MM.1S (cell line): ENCODE results near the gene GUCD1.
A peak's percentile ranks its signal among the peaks of the same experiment; 100 is the strongest.
"Not testable (repeated sequence)": the region's sequence is repeated elsewhere in the genome, so short reads cannot be mapped to it uniquely, and the experiment has no call there.

Source experiments
- DNase-seq: peaks from one replicate; pipeline ENCODE4 v3.0.0-alpha.2; 2015
- H2AFZ ChIP-seq: fragments of 300-600 bp; sonication (generic); 2 replicates; pipeline ENCODE4 v1.6.0; 2016; ENCODE audit warnings: antibody characterized with exemption, low read length
- H3F3A ChIP-seq: fragments of 300-600 bp; sonication (generic); 2 replicates; pipeline ENCODE4 v1.6.1; 2016; ENCODE audit warnings: mild to moderate bottlenecking, antibody characterized with exemption, low read length, moderate library complexity, mixed read lengths; ENCODE audit not compliant: insufficient read depth
- H3K27ac ChIP-seq: fragments of 300-600 bp; sonication (generic); 2 replicates; pipeline ENCODE4 v1.5.1; 2016; ENCODE audit warnings: mild to moderate bottlenecking, low read length
- H3K27me3 ChIP-seq: fragments of 300-600 bp; sonication (generic); replicated peaks from 2 replicates; pipeline ENCODE4 v1.6.0; 2016; ENCODE audit warnings: low read length; ENCODE audit not compliant: insufficient read depth
- H3K36me3 ChIP-seq: fragments of 300-600 bp; sonication (generic); replicated peaks from 2 replicates; pipeline ENCODE4 v1.6.1; 2016; ENCODE audit warnings: mild to moderate bottlenecking, low read length, mixed read lengths; ENCODE audit not compliant: insufficient read depth
- H3K4me1 ChIP-seq: fragments of 300-600 bp; sonication (generic); 2 replicates; pipeline ENCODE4 v1.6.1; 2016; ENCODE audit warnings: low read length, mixed read lengths
- H3K4me2 ChIP-seq: fragments of 300-600 bp; sonication (generic); 2 replicates; pipeline ENCODE4 v1.6.0; 2016; ENCODE audit warnings: low read depth, low read length
- H3K4me3 ChIP-seq: fragments of 300-600 bp; sonication (generic); 2 replicates; pipeline ENCODE4 v1.5.1; 2016; ENCODE audit warnings: low read length, mixed read lengths
- H3K79me2 ChIP-seq: fragments of 300-600 bp; sonication (generic); 2 replicates; pipeline ENCODE4 v1.6.1; 2016; ENCODE audit warnings: mixed run types, low read length, mixed read lengths
- H3K9ac ChIP-seq: fragments of 300-600 bp; sonication (generic); 2 replicates; pipeline ENCODE4 v1.6.1; 2016; ENCODE audit warnings: low read length, mixed read lengths
- H3K9me2 ChIP-seq: fragments of 300-600 bp; sonication (generic); replicated peaks from 2 replicates; pipeline ENCODE4 v1.6.1; 2016; ENCODE audit warnings: mild to moderate bottlenecking, low read length, mixed read lengths; ENCODE audit not compliant: insufficient read depth
- H3K9me3 ChIP-seq: fragments of 300-600 bp; sonication (generic); replicated peaks from 2 replicates; pipeline ENCODE4 v1.6.1; 2016; ENCODE audit warnings: mild to moderate bottlenecking, low read length, mixed read lengths; ENCODE audit not compliant: insufficient read depth
- H4K20me1 ChIP-seq: fragments of 300-600 bp; sonication (generic); 2 replicates; pipeline ENCODE4 v1.6.1; 2016; ENCODE audit warnings: mild to moderate bottlenecking, low read length, moderate library complexity, mixed read lengths; ENCODE audit not compliant: insufficient read depth
- EZH2 ChIP-seq: fragments of 300-600 bp; sonication (generic); optimal IDR thresholded peaks from 2 replicates; pipeline ENCODE3; 2017; ENCODE audit warnings: low read depth, mild to moderate bottlenecking, antibody characterized with exemption, low read length, mixed read lengths
- EZH2phosphoT487 ChIP-seq: fragments of 300-600 bp; sonication (generic); IDR thresholded peaks from 2 replicates; pipeline ENCODE4 v1.6.1; 2018; ENCODE audit warnings: antibody characterized with exemption, low read length
- TF ChIP-seq, protein P1 (sequence below): fragments of 300-600 bp; sonication (generic); IDR thresholded peaks from 2 replicates; pipeline ENCODE4 v1.5.1; 2016; ENCODE audit warnings: antibody characterized with exemption, low read length, mixed read lengths

The GUCD1 gene

DNA sequence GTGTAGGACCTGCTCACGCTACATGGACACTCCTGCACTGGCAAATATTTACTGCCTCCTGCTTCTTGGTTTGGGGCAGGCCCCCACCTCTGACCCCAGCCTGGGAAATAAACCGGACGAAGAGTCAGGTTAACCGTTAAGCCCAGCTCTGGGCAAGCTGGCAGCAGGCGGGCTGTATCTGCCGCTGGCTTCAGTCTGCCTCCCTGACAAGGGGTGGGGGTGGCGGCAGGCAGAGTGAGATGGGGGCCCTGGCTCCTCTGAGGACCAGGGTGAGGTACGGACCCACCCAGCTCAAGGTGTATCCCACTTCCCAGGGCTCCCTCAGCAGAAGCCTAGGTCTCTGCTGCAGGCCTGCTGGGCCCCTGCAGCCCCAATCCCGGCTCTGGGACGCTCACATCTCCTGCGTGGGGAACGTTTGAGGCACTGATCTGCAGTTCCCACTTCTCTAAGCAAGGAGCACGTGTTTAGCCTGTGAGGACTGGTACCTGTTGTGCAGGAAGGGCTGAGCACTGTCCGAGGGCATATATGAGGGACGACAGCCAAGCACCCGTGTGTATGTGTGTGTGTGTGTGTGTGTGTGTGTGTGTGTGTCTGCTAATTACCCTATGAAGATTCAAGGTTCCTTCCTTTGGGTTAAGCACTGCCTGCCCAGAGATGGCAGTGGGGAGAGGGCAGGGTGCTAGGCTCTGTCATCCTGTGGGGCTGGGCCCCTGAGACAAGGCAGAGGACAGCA is 39.1 kb upstream of the GUCD1 start:
- TF ChIP-seq EZH2: no peak
- TF ChIP-seq EZH2phosphoT487: no peak
- TF ChIP-seq, protein P1, sequence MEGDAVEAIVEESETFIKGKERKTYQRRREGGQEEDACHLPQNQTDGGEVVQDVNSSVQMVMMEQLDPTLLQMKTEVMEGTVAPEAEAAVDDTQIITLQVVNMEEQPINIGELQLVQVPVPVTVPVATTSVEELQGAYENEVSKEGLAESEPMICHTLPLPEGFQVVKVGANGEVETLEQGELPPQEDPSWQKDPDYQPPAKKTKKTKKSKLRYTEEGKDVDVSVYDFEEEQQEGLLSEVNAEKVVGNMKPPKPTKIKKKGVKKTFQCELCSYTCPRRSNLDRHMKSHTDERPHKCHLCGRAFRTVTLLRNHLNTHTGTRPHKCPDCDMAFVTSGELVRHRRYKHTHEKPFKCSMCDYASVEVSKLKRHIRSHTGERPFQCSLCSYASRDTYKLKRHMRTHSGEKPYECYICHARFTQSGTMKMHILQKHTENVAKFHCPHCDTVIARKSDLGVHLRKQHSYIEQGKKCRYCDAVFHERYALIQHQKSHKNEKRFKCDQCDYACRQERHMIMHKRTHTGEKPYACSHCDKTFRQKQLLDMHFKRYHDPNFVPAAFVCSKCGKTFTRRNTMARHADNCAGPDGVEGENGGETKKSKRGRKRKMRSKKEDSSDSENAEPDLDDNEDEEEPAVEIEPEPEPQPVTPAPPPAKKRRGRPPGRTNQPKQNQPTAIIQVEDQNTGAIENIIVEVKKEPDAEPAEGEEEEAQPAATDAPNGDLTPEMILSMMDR: no peak
- Histone ChIP-seq H2AFZ (no peak overlapping the region), H3K9ac (no peak overlapping the region), H3K27me3 (no peaks in the 10 kb centered on the region), H3F3A (no peaks in the 10 kb centered on the region), H3K27ac (no peak overlapping the region), H3K4me3 (no peak overlapping the region), H3K9me2 (no peaks in the 10 kb centered on the region), H3K4me1 (no peaks in the 10 kb centered on the region), H3K79me2 (no peaks in the 10 kb centered on the region), H4K20me1 (no peaks in the 10 kb centered on the region), H3K9me3 (no peaks in the 10 kb centered on the region), H3K4me2 (no peak overlapping the region), H3K36me3 (no peaks in the 10 kb centered on the region)
- DNase-seq: no peak

DNA sequence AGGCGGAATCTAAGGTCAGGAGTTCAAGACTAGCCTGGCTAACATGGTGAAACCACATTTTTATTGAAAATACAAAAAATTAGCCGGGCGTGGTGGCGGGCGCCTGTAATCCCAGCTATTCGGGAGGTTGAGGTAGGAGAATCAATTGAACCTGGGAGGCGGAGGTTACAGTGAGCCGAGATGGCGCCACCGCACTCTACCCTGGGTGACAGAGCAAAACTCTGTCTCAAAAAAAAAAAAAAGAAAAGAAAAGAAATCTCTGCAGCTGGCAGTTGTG is 38.6 kb upstream of the GUCD1 start:
- not testable (repeated sequence) for H3K4me1 ChIP-seq, H3K79me2 ChIP-seq, H3K9me3 ChIP-seq, H3K4me2 ChIP-seq, H3K27me3 ChIP-seq, H3K27ac ChIP-seq, DNase-seq, H4K20me1 ChIP-seq, H3F3A ChIP-seq, H3K4me3 ChIP-seq, H2AFZ ChIP-seq, H3K9me2 ChIP-seq, H3K9ac ChIP-seq, H3K36me3 ChIP-seq

DNA sequence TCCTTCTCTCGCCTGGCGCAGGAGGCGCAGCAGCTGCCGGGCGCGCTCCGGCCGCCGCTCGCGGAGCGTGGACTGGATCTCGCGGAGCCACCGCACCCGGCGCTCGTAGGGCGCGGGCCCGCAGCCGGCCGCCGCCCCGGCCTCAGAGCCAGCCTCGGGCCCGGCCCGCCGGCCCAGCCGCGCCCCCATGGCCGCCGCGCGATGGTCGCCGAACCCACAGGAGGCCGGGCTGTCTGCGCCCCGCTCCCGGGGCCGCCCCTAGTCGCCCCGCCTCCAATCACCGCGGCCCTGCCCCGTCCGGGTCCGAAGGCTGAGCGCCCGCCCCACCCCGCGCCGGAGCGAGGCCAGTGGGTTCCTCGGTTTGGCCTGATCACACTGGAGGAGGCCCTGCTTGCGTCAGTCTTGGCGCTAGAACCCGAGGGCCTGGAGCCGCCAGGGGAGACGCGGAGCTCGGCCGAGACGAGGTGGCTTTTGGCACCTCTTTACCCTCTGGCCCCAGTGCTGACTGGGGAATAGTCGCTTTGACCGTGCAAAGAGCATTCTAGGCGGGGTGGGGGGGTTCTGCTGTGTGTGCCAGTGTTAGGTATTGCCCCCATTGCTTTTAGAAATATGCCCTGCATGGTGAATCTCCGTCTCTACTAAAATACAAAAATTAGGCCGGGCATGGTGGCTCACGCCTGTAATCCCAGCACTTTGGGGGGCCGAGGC is 38.1 kb upstream of the GUCD1 start, which contains the start of gene LRRC75B:
TSS of gene LRRC75B (minus strand) at position 223 of the 708 bp plus-strand sequence. CDS start at position 189, 34 bp downstream.
- H3K9me3 ChIP-seq: no peaks in the 10 kb centered on the region
- H3K27ac ChIP-seq: no peak within 1 kb of the TSS
- H3K9me2 ChIP-seq: no peaks in the 10 kb centered on the region
- H3K27me3 ChIP-seq: no peaks in the 10 kb centered on the region
- H3K9ac ChIP-seq: peak within 1 kb of the TSS; percentile 14; the same call in 1 of the 2 replicates
- no peaks in the 10 kb centered on the region for H4K20me1 ChIP-seq
- TF ChIP-seq EZH2 (no peak), EZH2phosphoT487 (no peak)
- TF ChIP-seq, protein P1: no peak
- no peaks in the 10 kb centered on the region for H3K4me1 ChIP-seq
- no peaks in the 10 kb centered on the region for H3K79me2 ChIP-seq
- peak; percentile 34 for DNase-seq
- H3K4me2 ChIP-seq: peak within 1 kb of the TSS; percentile 86
- H3K4me3 ChIP-seq: peak within 1 kb of the TSS; percentile 54
- peak within 1 kb of the TSS; percentile 70 for H2AFZ ChIP-seq
- H3F3A ChIP-seq: no peaks in the 10 kb centered on the region
- no peaks in the 10 kb centered on the region for H3K36me3 ChIP-seq
